SW 1271 (cell line): ENCODE results near the gene XKR7.
"Not testable (repeated sequence)": the region's sequence is repeated elsewhere in the genome, so short reads cannot be mapped to it uniquely, and the experiment has no call there.

Experiments used
- DNase-seq, 2 experiments: peaks; one replicate each; lab custom pipeline; 2025; lab: John Stamatoyannopoulos, UW

The XKR7 gene, protein sequence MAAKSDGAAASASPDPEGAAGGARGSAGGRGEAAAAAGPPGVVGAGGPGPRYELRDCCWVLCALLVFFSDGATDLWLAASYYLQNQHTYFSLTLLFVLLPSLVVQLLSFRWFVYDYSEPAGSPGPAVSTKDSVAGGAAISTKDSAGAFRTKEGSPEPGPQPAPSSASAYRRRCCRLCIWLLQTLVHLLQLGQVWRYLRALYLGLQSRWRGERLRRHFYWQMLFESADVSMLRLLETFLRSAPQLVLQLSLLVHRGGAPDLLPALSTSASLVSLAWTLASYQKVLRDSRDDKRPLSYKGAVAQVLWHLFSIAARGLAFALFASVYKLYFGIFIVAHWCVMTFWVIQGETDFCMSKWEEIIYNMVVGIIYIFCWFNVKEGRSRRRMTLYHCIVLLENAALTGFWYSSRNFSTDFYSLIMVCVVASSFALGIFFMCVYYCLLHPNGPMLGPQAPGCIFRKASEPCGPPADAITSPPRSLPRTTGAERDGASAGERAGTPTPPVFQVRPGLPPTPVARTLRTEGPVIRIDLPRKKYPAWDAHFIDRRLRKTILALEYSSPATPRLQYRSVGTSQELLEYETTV

DNA sequence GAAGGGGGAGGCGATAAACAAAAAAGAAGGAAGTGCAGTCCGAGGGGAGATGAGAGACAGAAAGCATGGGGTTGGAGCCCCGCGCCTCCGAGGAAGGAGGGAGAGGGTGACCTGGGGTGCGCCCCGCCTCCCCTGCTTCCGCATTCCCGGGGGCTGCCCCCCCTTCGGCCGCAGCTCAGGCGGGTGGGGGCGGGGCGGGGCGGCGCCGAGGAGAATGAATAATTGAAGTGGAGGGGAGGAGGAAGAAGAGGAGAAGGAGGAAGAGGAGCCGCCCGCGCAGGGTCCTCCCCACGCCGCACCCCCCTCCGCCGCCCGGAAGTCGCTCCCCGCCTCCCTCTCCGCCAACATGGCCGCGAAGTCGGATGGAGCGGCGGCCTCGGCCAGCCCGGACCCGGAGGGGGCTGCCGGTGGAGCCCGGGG is at the start of gene XKR7:
XKR7 (plus strand) TSS at position 322 of the 420 bp plus-strand sequence; CDS start at position 347, 25 bp downstream.
- DNase-seq, result no peak

DNA sequence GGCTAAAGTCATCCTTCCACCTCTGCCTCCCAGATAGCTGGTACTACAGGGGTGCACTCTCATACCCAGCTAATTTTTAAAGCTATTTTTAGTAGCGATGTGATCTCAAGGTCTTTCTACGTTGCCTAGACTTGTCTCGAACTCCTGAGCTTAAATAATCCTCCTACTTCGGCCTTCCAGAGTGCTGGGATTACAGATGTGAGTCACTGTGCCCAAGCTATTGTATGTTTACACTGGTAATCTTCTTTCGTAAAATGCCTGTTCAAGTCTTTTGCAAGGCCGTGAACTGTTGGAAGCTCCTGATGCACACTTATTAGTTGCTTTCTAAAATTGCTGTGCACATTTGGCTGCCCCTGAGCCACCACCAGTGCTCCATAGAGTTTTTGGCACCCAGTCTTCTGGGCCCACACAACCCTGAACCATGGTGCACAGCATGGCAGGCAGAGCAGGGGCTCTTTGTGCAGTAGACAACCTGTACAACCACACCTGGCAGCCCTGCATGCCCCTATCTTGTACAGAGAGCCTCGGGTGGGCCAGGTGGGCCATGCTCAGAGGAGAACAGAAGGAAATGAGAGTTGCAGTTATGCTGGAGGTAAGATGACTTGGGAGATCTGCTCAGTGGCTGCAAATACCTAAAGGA is 49.4 kb upstream of the XKR7 start:
- DNase-seq, result no peak

DNA sequence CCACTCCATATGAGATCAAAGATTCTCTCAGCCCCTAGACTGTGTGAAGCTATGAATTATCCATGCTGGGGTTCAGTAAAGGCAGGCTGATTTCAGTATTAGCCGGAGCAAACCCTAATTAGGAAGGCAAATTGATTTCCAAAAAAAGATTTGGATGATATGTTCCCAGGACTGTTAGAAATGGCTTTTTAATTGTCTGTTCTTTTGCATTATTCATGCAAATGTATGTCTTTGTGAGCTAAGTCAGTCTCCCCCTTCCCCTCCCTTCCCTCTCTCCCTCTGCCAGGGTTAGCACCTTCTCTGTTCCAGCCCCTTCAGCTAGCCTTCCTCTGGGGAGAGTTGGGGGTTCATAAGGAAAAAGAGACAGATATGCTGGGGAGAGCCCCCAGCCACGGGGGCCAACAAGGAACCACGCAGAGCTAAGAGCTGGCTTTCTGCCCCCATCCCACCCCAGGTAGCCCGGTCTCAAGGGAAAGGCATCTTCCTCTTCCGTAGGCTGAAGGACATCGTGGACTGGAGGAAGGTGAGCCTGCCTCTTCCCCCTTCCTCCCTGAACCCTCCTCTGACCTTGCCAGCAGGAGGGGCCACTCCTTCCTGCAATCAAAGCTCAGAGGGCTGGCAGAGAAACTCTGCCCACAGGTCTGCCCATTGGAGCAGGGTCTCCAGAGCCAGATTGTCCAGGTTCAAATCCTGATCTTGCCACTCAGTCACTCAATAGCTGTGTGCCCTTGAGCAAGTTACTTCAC is 48.4 kb upstream of the XKR7 start:
- DNase-seq, result no peak

DNA sequence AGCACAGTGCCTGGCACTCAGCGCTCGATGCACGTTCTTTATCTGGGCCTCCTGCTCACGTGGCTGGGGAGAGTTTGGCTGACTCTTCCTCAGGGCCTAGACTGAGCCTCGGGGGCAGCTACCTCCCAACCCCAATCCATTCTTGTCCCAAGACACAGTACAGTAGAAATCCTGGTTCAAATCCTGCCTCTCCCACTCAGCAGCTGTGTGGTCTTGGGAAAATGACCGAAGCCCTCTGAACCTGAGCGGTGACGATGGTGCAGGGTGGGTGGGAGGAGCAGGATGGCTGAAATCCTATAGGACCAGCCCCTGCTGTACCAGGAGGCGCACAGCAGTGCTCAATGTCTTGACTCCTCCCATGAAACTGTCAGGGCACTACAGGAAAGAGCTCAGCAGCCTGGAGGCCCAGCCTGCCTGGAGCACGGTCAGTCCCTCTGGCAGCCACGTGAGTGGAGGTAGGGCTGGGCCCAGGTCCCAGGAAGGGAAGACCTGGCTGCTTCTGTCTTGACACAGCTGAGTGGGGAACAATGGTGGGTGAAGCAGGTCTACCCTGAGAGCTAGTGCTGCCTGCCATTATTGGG is 47.6 kb upstream of the XKR7 start:
- no peak for DNase-seq

DNA sequence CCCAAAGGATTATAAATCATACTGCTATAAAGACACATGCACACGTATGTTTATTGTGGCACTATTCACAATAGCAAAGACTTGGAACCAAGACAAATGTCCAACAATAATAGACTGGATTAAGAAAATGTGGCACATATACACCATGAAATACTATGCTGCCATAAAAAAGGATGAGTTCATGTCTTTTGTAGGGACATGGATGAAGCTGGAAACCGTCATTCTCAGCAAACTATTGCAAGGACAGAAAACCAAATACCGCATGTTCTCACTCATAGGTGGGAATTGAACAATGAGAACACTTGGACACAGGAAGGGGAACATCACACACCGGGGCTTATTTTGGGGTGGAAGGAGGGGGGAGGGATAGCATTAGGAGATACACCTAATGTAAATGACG is 46.5 kb upstream of the XKR7 start:
- DNase-seq, result not testable (repeated sequence)

DNA sequence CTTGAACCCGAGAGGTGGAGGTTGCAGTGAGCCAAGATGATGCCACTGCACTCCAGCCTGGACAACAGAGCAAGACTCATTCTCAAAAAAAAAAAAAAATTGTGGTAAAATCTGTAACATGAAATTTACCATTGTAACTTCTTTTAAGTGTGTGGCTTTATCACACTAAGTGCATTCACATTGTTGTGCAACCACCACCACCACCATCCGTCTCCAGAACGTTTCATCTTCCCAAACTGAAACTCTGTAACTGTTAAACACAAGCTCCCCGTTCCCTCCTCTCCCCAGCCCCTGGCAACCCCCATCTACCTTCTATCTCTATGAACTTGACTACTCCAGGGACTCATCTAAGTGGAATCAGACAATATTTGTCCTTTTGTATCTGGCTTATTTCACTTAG is 45.8 kb upstream of the XKR7 start:
- DNase-seq, result no peak

DNA sequence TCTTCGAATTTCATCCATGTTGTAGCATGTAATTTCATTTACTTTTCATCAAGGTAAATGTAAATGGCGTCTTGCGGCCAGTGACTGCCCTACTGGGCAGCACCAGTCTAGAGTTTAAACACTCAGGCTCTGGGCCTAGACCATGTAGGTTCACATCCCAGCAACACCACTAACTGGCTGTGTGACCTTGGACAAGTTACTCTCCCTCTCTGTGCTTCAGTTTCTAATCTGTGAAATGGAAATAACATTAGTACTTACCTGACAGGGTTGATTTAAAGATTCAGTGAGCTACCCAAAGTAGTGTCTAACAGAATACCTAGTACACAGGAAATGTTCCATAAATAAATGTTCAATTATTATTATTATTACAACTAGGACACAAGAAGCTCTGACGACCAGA is 45.4 kb upstream of the XKR7 start:
- no peak for DNase-seq

DNA sequence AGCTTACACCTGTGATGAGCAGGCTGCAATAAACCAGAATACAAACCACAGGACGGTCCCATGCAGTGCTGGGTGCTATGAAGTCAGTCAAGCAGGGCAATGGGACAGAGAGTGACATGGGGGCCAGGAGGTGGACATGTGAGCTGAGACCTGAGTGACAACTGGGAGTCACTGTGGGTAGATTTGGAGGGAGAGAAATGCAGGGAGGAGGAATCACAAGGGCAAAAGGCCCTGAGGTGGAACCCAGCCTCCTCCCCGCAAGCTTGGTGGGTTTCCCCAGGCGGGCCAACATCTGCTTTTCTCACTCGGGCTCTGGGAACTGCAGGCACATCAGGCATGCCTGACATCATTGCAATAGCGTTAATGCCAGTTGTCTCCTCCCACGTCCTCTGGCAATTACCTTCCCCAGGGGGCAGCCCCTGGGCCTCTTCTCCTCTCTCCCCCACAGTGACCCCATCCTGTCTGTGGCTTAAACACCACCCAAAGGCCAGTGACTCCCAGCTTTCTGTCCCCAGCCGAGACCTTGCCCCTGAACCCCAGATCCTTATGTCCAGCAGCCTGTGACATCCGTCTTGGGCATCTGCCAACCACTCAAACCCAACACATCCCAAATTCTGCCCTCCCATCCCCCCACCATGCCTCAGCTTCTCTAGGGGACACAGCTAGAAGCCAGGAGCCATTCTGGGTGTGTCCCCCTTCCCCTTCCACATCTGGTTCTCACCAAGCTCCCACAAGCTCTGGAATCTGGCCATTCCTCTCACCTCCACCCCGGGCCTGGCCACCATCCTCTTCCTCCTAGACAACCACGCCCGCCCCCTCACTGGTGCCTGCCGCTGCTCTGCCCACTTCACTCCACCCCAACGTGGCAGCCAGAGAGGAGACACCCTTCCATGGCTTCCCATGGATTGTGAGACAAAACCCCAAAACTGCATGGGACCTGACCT is 44.3 kb upstream of the XKR7 start:
- DNase-seq, result no peak

DNA sequence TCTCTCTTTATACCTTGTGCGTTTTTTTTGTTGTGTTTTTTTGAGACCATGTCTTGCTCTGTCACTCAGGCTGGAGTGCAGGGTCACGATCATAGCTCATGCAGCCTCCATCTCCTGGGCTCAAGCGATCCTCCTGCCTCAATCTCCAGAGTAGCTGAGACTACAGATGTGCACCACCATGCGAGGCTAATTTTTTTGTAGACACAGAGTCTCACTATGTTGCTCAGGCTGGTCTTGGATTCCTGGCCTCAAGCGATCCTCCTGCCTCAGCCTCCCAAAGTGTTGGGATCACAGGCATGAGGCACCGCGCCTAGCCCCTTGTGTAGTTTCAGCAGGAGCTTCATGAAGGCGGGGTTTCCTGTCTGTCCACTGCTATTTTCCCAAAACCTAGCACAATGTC is 43.4 kb upstream of the XKR7 start:
- DNase-seq, result no peak

DNA sequence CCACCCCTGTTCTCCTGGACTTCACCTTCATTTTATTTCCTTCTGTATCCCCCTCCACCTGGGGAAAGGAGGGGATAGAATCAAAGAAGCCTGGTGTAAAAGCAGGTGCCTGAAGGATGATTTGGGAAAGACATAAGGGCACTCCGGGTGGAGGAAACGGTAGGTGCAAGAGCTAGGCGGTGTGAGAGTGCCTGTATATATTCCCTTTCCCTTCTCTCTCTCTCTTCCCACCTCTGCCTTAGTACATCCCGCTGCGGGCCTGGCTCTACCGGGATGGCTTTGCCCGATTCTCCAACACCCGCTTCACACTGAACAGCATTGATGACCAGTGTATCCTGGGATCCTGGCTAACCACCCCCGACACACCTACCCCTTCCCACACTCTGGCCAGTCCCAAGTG is 42.3 kb upstream of the XKR7 start:
- no peak for DNase-seq

DNA sequence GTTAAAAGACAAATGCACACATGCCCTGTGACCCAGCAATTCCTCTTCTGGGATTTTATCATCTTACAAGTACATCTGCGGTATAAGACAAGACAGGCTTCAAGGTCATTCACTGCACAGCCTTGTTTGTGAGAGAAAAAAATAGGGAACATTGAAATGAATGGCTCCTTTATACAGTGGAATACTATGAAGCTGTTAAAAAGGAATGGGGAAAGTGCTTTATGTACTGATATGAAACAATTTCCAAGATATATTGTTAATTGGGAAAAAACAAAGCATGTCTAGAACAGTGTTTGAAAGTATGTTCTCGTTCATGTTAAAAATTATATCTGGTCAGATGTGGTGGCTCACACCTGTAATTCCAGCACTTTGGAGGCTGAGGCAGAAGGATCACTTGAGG is 41.5 kb upstream of the XKR7 start:
- DNase-seq, result no peak

DNA sequence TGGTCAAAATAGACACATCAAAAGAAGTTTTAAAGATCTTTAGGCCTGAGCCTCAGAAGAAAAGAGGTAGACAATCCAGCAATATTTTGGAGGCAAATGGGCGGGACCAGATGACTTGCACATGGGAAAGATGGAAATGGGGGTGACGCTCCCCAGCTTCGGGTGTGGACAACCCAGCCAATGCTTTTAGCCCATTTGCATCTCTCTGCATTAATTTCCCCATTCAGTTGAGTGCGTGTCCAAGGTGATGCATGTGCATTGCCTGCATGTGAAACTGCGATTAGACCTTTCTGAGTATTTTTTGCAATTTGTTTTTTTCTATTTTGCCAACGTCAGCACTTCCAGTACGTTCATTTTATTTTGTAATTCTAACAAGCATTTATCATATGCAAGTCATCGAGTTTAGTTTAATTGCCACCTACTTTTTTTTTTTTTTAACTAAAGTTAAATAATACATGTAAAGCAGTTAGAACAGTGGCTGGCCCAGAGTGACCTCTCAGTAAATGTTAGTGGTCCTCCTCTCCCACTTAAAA is 40.3 kb upstream of the XKR7 start:
- no peak for DNase-seq

DNA sequence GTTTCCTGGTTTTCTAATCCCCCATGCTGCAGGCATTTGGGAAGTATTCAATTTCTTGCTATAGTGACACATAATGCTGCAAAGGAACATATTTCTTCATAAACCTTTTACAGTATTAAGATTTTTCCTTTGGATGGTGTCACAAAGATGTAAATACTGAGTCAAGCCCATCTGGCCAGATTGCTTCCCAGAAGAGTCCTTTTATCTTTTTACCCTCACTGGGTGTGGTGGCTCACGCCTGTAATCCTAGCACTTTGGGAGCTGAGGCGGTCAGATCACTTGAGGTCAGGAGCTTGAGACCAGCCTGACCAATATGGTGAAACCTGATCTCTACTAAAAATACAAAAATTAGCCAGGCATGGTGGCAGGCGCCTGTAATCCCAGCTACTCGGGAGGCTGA is 38.3 kb upstream of the XKR7 start:
- DNase-seq, result not testable (repeated sequence)

DNA sequence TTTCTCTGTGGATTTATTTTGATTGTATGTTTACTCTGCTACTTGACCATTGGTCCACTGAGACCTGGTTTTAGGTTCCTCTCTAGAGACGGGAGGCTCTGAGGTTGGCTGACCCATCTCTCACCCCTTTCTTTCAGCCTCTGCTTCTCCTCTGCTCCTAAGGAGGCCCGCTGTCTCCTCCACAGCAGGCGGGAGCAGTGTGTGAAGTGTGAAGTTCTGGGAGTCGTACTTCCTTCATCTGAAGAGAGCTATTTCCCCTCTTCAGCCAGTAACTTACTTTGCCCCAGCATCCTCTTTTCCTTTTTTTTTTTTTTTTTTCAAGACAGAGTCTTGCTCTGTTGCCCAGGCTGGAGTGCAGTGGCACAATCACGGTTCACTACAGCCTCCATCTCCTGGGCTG is 37.2 kb upstream of the XKR7 start:
- DNase-seq, result no peak

DNA sequence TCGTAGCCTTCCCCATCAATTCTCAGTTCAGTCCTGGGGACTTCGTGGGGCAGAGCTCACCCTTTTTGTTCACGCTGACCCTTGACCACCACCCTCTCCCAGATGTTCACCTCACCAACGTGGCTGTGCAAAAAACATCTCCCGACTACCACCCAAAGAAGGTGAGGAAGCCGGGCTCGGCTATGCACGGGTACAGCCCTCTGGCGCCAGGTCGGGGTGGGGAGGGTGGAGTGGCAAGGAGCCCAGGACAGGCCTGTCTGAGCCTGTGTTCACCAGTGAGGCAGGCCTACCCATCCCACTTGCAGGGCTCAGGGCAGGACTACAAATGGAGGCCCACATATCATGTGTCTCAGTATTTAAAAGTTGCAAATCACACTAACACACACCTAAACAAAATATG is 34.3 kb upstream of the XKR7 start:
- DNase-seq, result no peak

DNA sequence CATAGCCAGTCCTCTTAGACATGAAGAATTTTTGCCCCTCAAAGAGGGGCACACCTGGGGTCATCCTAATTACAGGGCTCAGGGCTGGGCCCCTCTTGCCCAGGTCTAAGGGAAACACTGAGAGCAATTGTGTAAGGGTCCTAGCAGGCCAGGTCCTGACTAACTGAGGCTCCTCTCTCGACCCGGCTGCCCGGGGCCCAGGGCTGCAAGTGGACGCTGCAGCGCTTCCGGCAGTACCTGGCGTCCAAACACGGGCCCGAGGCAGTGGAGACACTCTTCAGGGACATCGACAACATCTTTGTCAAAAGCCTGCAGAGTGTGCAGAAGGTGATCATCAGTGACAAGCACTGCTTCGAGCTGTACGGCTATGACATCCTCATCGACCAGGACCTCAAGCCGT is 33.5 kb upstream of the XKR7 start:
- DNase-seq, result no peak

DNA sequence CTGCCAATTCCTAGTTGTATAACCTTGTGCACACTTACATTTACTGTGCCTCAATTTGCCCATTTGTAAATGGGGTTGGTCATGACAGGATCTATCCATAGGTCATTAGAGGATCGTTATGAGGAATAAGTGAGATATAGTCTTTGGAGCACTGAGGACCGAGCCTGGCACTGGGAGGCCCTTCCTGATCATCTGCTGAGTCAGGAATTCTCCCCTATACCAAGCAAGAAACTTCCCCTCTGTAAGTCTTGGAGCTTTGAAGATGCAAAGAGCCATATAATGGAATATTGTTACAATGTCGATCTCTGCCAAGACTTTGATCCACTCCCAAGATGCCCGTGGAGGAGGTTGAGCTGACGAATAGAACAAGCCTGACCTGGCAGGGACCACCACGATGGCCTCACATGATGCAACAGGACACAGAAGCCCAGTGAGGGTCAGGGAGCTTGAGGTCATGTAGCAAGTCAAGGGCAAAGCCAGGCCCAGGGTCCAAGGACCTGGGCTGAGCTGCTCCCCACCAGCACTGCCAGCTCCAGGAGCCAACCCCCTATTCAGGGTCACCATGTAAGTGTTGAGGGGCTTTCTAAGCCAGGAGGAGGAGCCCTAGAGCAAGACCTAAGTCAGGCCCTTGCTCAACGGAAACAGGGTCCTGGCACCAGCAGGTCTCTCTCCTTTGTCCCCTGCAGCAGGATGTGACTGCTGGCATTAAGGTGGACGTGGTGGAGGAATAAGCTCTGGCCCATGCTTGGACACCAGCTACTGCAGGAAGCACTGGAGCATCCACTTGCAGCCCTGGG is 32.8 kb upstream of the XKR7 start:
- no peak for DNase-seq

DNA sequence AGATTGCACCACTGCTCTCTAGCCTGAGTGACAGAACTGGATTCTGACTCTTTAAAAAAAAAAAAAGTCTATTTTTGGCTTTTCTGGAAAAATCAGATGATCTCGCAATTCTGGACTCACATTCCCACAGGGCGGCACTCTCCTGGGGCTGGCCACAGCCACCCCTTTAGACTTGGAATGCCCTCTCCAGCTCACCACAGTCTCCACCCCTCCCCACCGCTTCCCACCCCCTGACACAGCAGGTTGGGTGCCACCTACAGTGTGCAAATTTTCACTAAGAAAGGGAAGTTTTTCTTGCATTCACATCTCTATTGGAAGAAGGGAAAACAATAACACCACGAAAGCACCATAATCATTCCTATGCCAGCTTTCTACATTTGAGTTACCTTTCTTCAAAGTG is 31.5 kb upstream of the XKR7 start:
- DNase-seq, result no peak

DNA sequence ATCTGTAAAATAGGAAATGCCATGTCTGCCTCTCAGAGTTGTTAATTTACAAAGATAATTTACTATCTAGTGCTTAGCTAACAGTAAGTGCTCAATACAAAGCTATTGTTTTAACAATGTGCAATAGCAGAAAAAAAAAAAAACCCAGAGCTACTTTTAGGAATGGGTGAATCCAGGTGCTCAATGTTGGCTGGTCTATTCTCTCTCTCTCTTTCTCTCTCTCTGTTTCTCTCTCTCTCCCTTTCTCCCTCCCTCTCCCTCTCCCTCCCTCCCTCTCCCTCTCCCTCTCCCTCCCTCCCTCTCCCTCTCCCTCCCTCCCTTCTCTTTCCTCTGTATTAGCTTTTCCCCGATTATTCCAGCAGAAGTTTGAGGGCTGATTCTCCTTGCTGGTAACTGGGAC is 30.1 kb upstream of the XKR7 start:
- no peak for DNase-seq

DNA sequence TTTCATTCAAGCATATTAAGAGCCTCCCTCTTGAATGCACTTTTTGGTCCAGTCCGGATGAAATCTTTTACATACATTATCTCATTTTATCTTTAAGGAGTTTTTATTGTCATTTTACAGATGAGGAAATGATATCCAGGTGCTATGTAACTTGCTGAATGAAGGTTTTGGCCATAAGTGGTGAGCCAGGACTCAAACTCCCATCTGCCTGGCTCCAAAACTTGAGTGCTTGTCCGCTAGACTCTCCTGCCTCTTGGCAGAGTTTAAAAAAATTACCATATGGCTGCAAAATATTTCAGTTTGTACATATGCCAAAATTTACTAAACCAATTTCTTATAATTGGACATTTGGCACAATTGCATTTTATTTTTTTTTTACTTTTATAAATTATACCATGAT is 28.3 kb upstream of the XKR7 start:
- no peak for DNase-seq
